Left hindlimb (tissue), 1 donor: ENCODE measurements around the gene PXDC1.
"Not testable (repeated sequence)": the region's sequence is repeated elsewhere in the genome, so short reads cannot be mapped to it uniquely, and the experiment has no call there.

Source experiments
- DNase-seq: peaks from one replicate; pipeline ENCODE4 v3.0.0-alpha.2; 2018

Gene PXDC1

GRCh38 chr6:3729603-3730344 lies 21.7 kb downstream of the PXDC1 start:
- no peak for DNase-seq

GRCh38 chr6:3727593-3728108 lies 23.9 kb downstream of the PXDC1 start:
- no peak for DNase-seq

GRCh38 chr6:3727036-3727435 lies 24.5 kb downstream of the PXDC1 start:
- DNase-seq, result no peak

- DNase-seq, result no peak
These were observed 25.1 kb downstream of the PXDC1 start for GRCh38 chr6:3726421-3726820.

- DNase-seq, result no peak
These were observed 26.1 kb downstream of the PXDC1 start for GRCh38 chr6:3725145-3726047.

- DNase-seq, result no peak
These were observed 26.9 kb downstream of the PXDC1 start for GRCh38 chr6:3724451-3725144.

GRCh38 chr6:3723966-3724365 lies 27.5 kb downstream of the PXDC1 start:
- DNase-seq, result no peak

GRCh38 chr6:3723251-3723650 lies 28.3 kb downstream of the PXDC1 start:
- no peak for DNase-seq

GRCh38 chr6:3722785-3723184 lies 28.7 kb downstream of the PXDC1 start:
- DNase-seq, result no peak

GRCh38 chr6:3721810-3722621 lies 29.5 kb downstream of the PXDC1 start:
- no peak for DNase-seq

- not testable (repeated sequence) for DNase-seq
These were observed 30.7 kb downstream of the PXDC1 start for GRCh38 chr6:3720770-3721169.

- no peak for DNase-seq
These were observed 31.8 kb downstream of the PXDC1 start for GRCh38 chr6:3719462-3720308.

- DNase-seq, result no peak
These were observed 33.1 kb downstream of the PXDC1 start for GRCh38 chr6:3718407-3718806.

- DNase-seq, result no peak
These were observed 36.2 kb downstream of the PXDC1 start for GRCh38 chr6:3715285-3715684.

GRCh38 chr6:3714768-3715167 lies 36.7 kb downstream of the PXDC1 start:
- DNase-seq, result no peak

GRCh38 chr6:3714111-3714510 lies 37.4 kb downstream of the PXDC1 start:
- no peak for DNase-seq

- DNase-seq, result no peak
These were observed 38.5 kb downstream of the PXDC1 start for GRCh38 chr6:3712827-3713665.

GRCh38 chr6:3711776-3712175 lies 39.7 kb downstream of the PXDC1 start:
- no peak for DNase-seq

GRCh38 chr6:3710403-3710802 lies 41.1 kb downstream of the PXDC1 start:
- no peak for DNase-seq

GRCh38 chr6:3708540-3708939 lies 43.0 kb downstream of the PXDC1 start:
- DNase-seq, result no peak
